NCI-H2196 treated with DMSO at 0.1 percent for 48 hours (cell line): Measurements from ENCODE around the gene SH3RF1.

ENCODE experiments used
- DNase-seq: peaks from one replicate; lab custom pipeline; 2025; ENCODE audit not compliant: unreplicated experiment; lab: John Stamatoyannopoulos, UW

The SH3RF1 gene

GRCh38 chr4:169114341-169114974 is 156.3 kb downstream of the SH3RF1 start:
- DNase-seq: no peak

GRCh38 chr4:169110633-169111032 is 160.1 kb downstream of the SH3RF1 start:
- DNase-seq: no peak

DNA sequence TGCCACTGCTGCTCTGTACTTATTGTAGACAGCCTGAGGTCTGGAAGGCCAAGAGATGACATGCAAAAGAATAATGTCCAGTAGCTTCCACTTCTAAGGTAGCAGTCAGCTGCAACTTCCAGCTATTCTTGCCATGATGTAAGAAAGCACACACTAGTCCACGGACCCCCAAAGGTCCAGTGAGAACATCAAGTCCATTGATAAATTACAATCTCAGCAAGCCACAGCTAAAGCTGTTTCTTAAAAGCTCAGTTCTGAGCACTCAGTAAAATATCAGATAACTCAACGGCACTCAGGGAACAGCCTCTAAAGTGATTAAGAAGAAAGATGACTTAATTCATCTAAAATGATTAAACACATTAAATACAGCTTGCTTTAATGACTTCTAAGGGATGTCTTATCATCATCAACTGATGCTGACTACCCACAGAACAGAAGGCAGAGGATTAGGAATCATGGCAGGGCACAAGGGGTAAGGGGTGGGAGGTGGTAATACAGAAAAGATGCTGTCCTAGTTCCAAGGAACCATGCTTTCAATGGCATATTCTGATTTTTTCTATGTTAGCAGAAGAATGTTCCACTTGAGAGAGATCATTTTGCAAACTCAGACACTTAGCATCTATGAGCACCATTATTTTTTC is 161.6 kb downstream of the SH3RF1 start:
- DNase-seq: no peak

GRCh38 chr4:169108303-169108702 is 162.5 kb downstream of the SH3RF1 start:
- DNase-seq: no peak

GRCh38 chr4:169107528-169107927 is 163.2 kb downstream of the SH3RF1 start:
- no peak for DNase-seq

- DNase-seq: no peak
These were observed 164.0 kb downstream of the SH3RF1 start for GRCh38 chr4:169106696-169107229.

DNA sequence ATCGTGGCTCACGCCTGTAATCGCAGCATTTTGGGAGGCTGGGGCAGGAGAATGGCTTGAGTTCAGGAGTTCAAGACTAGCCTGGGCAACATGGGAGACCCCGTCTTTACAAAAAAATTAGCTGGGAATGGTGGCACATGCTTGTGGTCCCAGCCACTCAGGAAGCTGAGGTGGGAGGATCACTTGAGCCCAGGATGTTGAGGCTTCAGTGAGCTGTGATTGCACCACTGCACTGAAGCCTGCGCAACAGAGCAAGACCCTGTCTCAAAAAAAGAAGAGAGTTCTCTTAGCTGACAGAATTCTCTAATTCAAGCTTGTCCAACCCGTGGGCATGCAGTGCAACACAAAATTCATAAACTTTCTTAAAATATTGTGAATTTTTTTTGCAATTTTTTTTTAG is 165.1 kb downstream of the SH3RF1 start:
- DNase-seq: no peak

GRCh38 chr4:169103966-169104412 is 166.8 kb downstream of the SH3RF1 start:
- no peak for DNase-seq

DNA sequence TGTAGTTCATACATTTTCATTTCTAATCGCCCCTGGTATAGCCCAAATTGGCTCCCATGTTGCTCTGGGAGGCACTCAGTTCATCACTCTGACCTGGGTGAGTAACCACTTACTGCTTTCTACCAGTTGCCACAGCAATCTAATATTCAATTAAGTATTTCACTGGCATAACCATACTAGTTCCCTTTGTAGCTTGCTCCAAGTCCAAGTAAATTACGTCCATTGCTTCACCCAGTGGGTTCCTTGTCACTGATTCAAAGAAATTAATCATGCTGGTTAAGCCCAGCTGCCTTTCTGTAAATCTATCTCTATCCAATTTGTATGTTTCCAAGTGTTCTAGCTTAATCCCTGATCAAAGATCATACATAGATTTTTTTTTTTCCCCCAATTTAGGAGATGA is 168.7 kb downstream of the SH3RF1 start:
- DNase-seq: no peak

DNA sequence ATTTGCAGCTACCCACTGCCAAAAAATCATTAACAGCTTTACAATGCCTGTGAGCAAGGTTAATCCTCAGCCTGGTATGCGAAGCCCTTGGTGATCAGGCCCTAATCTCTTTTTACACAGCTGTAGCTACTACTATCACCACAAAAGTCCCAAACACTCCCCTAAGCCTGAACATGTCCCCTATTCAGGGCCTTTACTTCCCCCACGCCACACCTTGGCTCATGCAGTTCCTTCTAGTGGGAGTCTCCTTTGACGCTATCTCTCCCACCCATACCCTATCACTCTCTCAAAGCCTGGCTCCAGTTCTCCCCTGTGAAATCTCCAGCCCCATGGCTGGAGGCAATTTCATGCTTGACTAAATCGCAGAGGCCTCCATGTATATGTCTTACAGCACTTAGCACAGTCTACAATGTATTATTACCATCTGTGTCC is 170.1 kb downstream of the SH3RF1 start:
- DNase-seq: no peak

- no peak for DNase-seq
These were observed 171.0 kb downstream of the SH3RF1 start for GRCh38 chr4:169099771-169100180.

DNA sequence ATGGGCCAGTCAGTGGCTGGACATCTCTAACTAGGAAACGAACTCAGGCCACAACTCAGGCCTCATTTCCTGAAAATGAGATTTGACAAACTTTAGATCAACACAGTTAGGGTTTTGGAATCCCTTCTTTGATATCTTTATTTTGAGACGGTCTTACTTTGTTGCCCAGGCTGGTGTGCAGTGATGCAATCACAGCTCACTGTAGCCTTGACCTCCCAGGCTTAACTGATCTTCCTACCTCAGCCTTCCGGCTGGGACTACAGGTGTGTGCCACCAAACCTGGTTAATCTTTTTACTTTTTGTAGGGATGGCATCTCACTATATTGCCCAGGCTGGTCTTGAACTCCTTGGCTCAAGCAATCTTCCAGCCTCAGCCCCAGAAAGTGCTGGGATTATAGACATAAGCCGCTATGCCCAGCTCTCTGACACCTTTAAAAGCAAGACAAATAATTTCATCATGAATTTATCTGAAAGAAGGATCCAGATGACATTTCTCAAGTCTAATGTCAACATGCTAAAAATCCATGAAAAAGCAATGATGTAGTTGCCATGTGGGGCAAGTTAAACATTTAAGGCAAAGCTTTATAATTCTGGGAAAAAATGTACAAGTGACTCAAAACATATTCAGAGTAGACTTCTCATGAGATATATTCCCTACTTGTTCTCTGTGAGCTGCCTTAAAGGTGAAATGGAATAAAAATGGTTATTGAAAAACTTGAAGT is 171.6 kb downstream of the SH3RF1 start:
- DNase-seq: no peak

GRCh38 chr4:169098532-169098931 is 172.2 kb downstream of the SH3RF1 start:
- DNase-seq: no peak

- DNase-seq: no peak
These were observed 172.7 kb downstream of the SH3RF1 start for GRCh38 chr4:169098054-169098497.

- DNase-seq: no peak
These were observed 174.5 kb downstream of the SH3RF1 start for GRCh38 chr4:169096221-169096620.

DNA sequence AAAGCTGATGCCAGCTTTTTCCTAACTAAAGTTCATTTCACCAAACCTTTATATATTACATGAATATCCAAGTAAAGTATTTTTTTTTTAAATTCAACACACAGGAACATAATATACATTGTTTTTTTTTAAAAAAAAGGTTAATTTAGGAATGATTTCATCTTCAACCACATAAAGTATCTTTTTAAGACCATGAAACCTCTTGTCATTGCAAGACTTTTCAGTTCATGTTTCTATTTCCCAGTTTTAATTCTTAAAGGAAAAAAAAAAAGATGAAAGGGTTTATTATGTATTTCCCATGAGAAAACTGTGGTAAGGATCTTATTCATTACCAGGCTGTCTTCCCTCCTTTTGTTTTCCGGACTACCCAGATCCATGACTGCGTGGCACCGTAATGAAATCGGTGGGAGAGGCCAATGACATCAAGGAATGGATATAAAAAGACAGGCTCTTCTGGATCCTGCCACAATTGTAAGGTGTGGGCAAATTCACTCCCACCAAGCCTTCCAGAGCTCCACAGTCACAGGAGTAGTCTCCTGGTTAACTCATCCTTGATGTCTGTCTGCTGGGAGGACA is 176.0 kb downstream of the SH3RF1 start:
- no peak for DNase-seq

- DNase-seq: no peak
These were observed 177.8 kb downstream of the SH3RF1 start for GRCh38 chr4:169092889-169093522.

DNA sequence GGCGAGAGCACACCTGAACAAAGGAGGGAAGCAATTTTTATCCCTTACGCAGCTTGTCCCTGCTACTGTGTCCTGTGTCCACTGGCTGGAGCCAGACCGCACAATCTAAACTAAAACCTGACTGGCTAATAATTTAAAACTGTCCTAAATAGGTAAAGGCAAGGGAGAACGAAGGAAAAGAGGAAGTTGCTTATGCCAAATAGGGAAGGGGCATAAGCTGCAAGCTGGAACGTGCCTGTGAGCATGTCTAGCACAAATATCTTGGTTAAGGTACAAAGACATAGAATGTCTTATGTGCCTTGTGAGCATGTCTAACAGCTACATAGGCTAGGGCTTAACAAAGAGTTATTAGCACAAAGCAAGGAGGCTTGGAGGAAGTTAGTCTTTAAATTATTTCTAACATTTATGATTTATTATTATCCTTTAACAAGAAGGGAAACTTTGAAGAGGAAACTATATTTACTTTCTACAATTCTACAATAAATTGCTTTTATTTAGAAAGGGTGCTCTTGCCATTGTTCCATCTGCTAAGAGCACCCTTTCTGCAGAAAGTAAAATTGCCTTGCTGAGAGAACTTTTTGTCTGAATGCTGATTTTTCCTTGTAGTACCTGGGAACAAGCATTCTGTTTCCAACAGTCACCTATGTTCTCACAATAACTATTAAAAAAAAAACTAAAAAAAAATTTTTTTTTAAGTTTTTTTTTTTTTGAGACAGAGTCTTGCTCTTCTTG is 180.1 kb downstream of the SH3RF1 start:
- DNase-seq: no peak

DNA sequence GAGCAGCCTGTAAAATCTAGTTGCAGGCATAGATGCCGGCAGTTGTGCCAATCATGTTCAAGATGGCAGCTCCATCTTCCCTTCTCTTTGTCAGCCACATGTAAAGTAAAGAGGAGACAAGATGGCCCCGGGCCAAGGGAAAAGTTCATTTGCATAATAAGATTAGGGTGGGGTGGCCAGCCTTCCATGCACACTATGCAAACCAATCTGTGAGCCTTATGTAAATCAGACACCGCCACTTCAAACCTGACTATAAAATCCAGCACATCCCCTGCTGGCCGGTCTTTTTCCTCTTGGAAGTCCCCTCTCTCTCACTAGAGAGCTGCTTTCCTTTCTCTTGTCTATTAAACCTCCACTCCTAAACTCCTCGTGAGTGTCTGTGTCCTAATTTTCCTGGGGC is 181.8 kb downstream of the SH3RF1 start:
- no peak for DNase-seq

- DNase-seq: no peak
These were observed 185.8 kb downstream of the SH3RF1 start for GRCh38 chr4:169084954-169085353.
